Measurements from ENCODE around the gene MAPT. TPM values are rescaled to one million over a fixed set of nuclear protein-coding genes. Genes with fewer than 3 reads are reported as not detected.
A peak's percentile ranks its signal among the peaks of the same experiment; 100 is the strongest.

MAPT gene
- total RNA-seq, 1 experiment from 2014 or later: 37.5 TPM

GRCh38 chr17:46057366-46057765, 163.0 kb downstream of the MAPT start:
- Histone ChIP-seq H3K79me2 (ENCODE audit: insufficient read depth, low read length) (peaks cover 47% of the 10 kb centered on the region), H3K9ac (ENCODE audit: low read length) (peak overlapping the region; percentile 21), H3K9me3 (ENCODE audit: control insufficient read depth in 1 of 2, insufficient read depth in 1 of 2, low read depth in 1 of 2, low read length in 2 of 2) (no peaks in the 10 kb centered on the region), H3K4me2 (ENCODE audit: low read length) (peak overlapping the region; percentile 38), H3K27me3 (ENCODE audit: insufficient read depth, low read length) (no peaks in the 10 kb centered on the region), H3K4me3 (replicated peaks in 1 of 2; ENCODE audit: low read depth in 1 of 2, low read length in 2 of 2) (no peak overlapping the region), H3K36me3 (ENCODE audit: control insufficient read depth in 1 of 2, insufficient read depth in 2 of 2, low read length in 2 of 2) (peaks cover 2 to 8% of the 10 kb centered on the region in 2 experiments; a peak in 2 of 4 replicates), H2AFZ (ENCODE audit: low read depth, low read length, poor library complexity, severe bottlenecking) (no peak overlapping the region), H3K9me2 (ENCODE audit: insufficient read depth) (no peaks in the 10 kb centered on the region), H3K4me1 (ENCODE audit: control insufficient read depth in 1 of 2, insufficient read depth in 2 of 2, low read length in 2 of 2) (peaks cover 14 to 33% of the 10 kb centered on the region in 2 experiments), H3K27ac (ENCODE audit: low read depth, low read length) (peak overlapping the region; percentile 7; the same call in 1 of the 2 replicates), H4K20me1 (ENCODE audit: insufficient read depth) (peaks cover 10% of the 10 kb centered on the region; the same call in 1 of the 2 replicates)
- POLR2A ChIA-PET: no interaction called here
- CTCF ChIA-PET: interaction anchor here (5.4 kb wide), 1 partner anchor 13 kb away, joined by 45 read pairs; no protein-coding TSS in a partner anchor
- RAD21 ChIA-PET (ENCODE audit: low non-redundant PET in 1 of 2, low total read pairs in 2 of 2, uncharacterized antibody in 2 of 2, unreplicated experiment in 2 of 2): no interaction called here
- ATAC-seq (0 out of 2 replicates have a peak, but pooled peaks have one; percentile 23), DNase-seq (ENCODE audit: low read depth, low spot score) (no peak)
- BruUV-seq (replicated peaks): no TSS peak
- intact Hi-C loops (cut with micrococcal nuclease): no loop called here
- TF ChIP-seq POLR2A (IDR thresholded peaks at IDR 0.05; ENCODE audit: borderline replicate concordance, extremely low read depth, insufficient read depth, insufficient read length) (no peak), CEBPB (IDR thresholded peaks at IDR 0.05; ENCODE audit: low read depth) (no peak), MAX (IDR thresholded peaks at IDR 0.05) (no peak), FOSL1 (IDR thresholded peaks at IDR 0.05; ENCODE audit: low read depth) (no peak), SRF (IDR thresholded peaks at IDR 0.05; ENCODE audit: low read depth) (0 out of 2 replicates have a peak, but pooled peaks have one; percentile 1), YY1 (IDR thresholded peaks at IDR 0.05; ENCODE audit: extremely low read depth, insufficient replicate concordance, low read depth, low read length) (no peak), CBX3 (IDR thresholded peaks at IDR 0.05; ENCODE audit: low read depth) (peak; percentile 4; the same call in 1 of the 2 replicates), ZBTB33 (IDR thresholded peaks at IDR 0.05; ENCODE audit: extremely low read depth, insufficient replicate concordance, low read length) (no peak)

Measured in HCT116 (cell line).